WTC11 (cell line): ENCODE results near the gene HLA-DPB1.

Source experiments
- CTCF ChIP-seq: fragments of 200-600 bp; IDR thresholded peaks from 2 replicates; pipeline ENCODE4 v1.8.0; 2022; ENCODE audit warnings: antibody characterized with exemption
- E2F4 ChIP-seq: sonication (generic); formaldehyde crosslinking; IDR thresholded peaks from 2 replicates; pipeline ENCODE4 v1.8.1; 2022; ENCODE audit warnings: low read depth, mild to moderate bottlenecking, moderate library complexity, missing genetic modification reagents, borderline replicate concordance
- FOXJ3 ChIP-seq: sonication (generic); formaldehyde crosslinking; IDR thresholded peaks from 2 replicates; pipeline ENCODE4 v1.9.0; 2021; ENCODE audit warnings: missing genetic modification reagents, mild to moderate bottlenecking, borderline replicate concordance
- GABPB1 ChIP-seq: sonication (generic); formaldehyde crosslinking; IDR thresholded peaks from 2 replicates; pipeline ENCODE4 v1.8.1; 2023; ENCODE audit warnings: mild to moderate bottlenecking, missing genetic modification reagents
- HMGXB4 ChIP-seq: sonication (generic); formaldehyde crosslinking; IDR thresholded peaks from 2 replicates; pipeline ENCODE4 v1.8.1; 2023; ENCODE audit warnings: mild to moderate bottlenecking, moderate library complexity, missing genetic modification reagents
- JUN ChIP-seq: sonication (generic); formaldehyde crosslinking; IDR thresholded peaks from 2 replicates; pipeline ENCODE4 v1.8.0; 2023; ENCODE audit warnings: mild to moderate bottlenecking, missing genetic modification reagents
- MAX ChIP-seq: sonication (generic); formaldehyde crosslinking; IDR thresholded peaks from 2 replicates; pipeline ENCODE4 v1.8.0; 2022; ENCODE audit warnings: mild to moderate bottlenecking, missing genetic modification reagents
- NFYB ChIP-seq: sonication (generic); formaldehyde crosslinking; conservative IDR thresholded peaks from 2 replicates; pipeline ENCODE4 v1.8.0; 2022; ENCODE audit warnings: low read depth, missing genetic modification reagents
- NR3C1 ChIP-seq: sonication (generic); formaldehyde crosslinking; conservative IDR thresholded peaks from 2 replicates; pipeline ENCODE4 v1.8.1; 2023; ENCODE audit warnings: low read depth, mild to moderate bottlenecking, missing genetic modification reagents
- RELA ChIP-seq: sonication (generic); formaldehyde crosslinking; IDR thresholded peaks from 2 replicates; pipeline ENCODE4 v1.8.1; 2022; ENCODE audit warnings: missing genetic modification reagents, mild to moderate bottlenecking, borderline replicate concordance
- STAT6 ChIP-seq: sonication (generic); formaldehyde crosslinking; conservative IDR thresholded peaks from 2 replicates; pipeline ENCODE4 v1.8.1; 2023; ENCODE audit warnings: mild to moderate bottlenecking, low read depth, missing genetic modification reagents, moderate library complexity
- USF1 ChIP-seq: sonication (generic); formaldehyde crosslinking; IDR thresholded peaks from 2 replicates; pipeline ENCODE4 v1.8.0; 2022; ENCODE audit warnings: mild to moderate bottlenecking, missing genetic modification reagents
- USF2 ChIP-seq: sonication (generic); formaldehyde crosslinking; IDR thresholded peaks from 2 replicates; pipeline ENCODE4 v1.8.1; 2023; ENCODE audit warnings: mild to moderate bottlenecking, missing genetic modification reagents, moderate library complexity

- TF ChIP-seq JUN (CRISPR knock-in tag) (no peak), HMGXB4 (CRISPR knock-in tag) (no peak), CTCF (no peak), MAX (no peak), FOXJ3 (CRISPR knock-in tag) (no peak), NR3C1 (CRISPR knock-in tag) (no peak), GABPB1 (no peak), USF1 (CRISPR knock-in tag) (no peak), USF2 (CRISPR knock-in tag) (no peak), RELA (CRISPR knock-in tag) (no peak), E2F4 (CRISPR knock-in tag) (no peak), STAT6 (no peak), NFYB (CRISPR knock-in tag) (no peak)
These were observed 602 bp upstream of the HLA-DPB1 start for GRCh38 chr6:33075208-33075567.
